ENCODE measurements around the gene GRPEL1. TPM values are rescaled to one million over a fixed set of nuclear protein-coding genes. Genes with fewer than 3 reads are reported as not detected.

Gene GRPEL1
- total and polyA plus RNA-seq, 2 experiments from 2014 or later, result 28.3 to 56.5 TPM

DNA sequence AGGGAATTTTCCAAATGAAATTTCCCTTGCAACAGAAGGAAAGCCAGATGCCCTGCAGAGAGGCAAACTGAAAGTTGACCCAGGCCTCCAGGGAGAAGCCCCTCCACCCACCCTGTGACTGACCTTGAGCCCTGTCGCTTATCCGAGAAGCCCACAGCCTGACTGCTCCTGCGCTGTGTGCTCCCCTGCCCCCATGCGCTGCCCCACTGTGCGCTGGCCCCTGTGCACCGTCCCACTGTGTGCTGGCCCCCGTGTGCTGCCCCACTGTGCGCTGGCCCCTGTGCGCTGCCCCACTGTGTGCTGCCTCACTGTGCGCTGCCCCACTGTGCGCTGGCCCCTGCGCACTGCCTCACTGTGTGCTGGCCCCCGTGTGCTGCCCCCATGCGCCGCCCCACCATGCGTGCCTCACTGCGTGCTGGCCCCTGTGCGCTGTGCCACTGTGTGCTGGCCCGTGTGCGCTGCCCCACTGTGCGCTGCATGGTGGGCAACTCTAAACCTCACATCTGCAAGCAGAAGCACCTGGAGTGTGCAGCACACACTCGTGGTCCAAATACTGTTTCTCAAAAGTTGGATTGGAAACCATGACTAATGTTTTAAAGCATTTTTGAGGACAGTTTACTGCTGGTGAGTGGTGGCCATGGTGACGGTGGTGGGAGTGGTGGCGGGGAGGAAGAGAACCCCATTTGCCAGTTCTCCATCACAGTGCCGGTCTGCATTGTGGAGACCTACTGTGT lies 8.3 kb upstream of the GRPEL1 start:
- Histone ChIP-seq H3K79me2 (no peaks in the 10 kb centered on the region), H4K20me1 (ENCODE audit: insufficient read depth, poor library complexity, severe bottlenecking) (no peaks in the 10 kb centered on the region), H3K27ac (no peak overlapping the region), H3K27me3 (no peaks in the 10 kb centered on the region), H3K4me3 (no peak overlapping the region), H3K36me3 (replicated peaks; ENCODE audit: insufficient read depth, low read depth) (no peaks in the 10 kb centered on the region), H2AFZ (no peak overlapping the region), H3K4me2 (no peak overlapping the region), H3K9me2 (replicated peaks; ENCODE audit: insufficient read depth) (no peaks in the 10 kb centered on the region), H3K4me1 (ENCODE audit: insufficient read depth) (no peaks in the 10 kb centered on the region), H3K9me3 (ENCODE audit: low read depth) (no peaks in the 10 kb centered on the region)
- no peak for DNase-seq (ENCODE audit: low spot score)
- TF ChIP-seq EZH2 (IDR thresholded peaks at IDR 0.05; ENCODE audit: borderline replicate concordance), result no peak
- TF ChIP-seq, protein P1, sequence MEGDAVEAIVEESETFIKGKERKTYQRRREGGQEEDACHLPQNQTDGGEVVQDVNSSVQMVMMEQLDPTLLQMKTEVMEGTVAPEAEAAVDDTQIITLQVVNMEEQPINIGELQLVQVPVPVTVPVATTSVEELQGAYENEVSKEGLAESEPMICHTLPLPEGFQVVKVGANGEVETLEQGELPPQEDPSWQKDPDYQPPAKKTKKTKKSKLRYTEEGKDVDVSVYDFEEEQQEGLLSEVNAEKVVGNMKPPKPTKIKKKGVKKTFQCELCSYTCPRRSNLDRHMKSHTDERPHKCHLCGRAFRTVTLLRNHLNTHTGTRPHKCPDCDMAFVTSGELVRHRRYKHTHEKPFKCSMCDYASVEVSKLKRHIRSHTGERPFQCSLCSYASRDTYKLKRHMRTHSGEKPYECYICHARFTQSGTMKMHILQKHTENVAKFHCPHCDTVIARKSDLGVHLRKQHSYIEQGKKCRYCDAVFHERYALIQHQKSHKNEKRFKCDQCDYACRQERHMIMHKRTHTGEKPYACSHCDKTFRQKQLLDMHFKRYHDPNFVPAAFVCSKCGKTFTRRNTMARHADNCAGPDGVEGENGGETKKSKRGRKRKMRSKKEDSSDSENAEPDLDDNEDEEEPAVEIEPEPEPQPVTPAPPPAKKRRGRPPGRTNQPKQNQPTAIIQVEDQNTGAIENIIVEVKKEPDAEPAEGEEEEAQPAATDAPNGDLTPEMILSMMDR (IDR thresholded peaks at IDR 0.05; ENCODE audit: poor library complexity), result no peak
- TF ChIP-seq EZH2phosphoT487 (IDR thresholded peaks at IDR 0.05; ENCODE audit: low read depth, severe bottlenecking, unreplicated experiment), result no peak
- 89% methylated on average over 19 of the region's 25 CpGs for WGBS (ENCODE audit: low lambda C conversion rate, missing lambda C conversion rate)

DNA sequence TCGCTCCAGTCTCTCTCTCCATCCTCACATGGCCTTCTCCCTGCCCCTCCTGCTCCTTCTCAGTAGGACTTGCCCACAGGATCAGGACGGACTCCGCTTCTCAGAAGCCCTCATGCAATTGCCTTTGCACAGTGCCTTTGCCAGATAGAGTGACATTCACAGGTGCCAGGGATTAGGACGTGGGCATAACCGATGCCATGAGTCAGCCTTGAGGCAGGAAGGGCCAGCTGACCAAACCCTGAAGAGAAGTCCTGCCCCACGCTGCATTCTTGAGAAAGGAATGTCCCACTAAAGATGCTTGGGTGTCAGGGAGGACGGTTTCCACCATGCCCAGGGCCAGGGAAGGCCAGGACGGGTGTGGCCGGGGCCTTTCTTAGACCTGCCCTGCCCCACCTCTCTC lies 6.6 kb upstream of the GRPEL1 start:
- no peak for DNase-seq (ENCODE audit: low spot score)
- Histone ChIP-seq H3K79me2 (peaks cover 3% of the 10 kb centered on the region), H3K4me2 (no peak overlapping the region), H3K9me2 (replicated peaks; ENCODE audit: insufficient read depth) (no peaks in the 10 kb centered on the region), H3K27me3 (no peaks in the 10 kb centered on the region), H3K27ac (no peak overlapping the region), H3K36me3 (replicated peaks; ENCODE audit: insufficient read depth, low read depth) (no peaks in the 10 kb centered on the region), H2AFZ (no peak overlapping the region), H3K4me3 (no peak overlapping the region), H3K4me1 (ENCODE audit: insufficient read depth) (no peaks in the 10 kb centered on the region), H3K9me3 (ENCODE audit: low read depth) (no peaks in the 10 kb centered on the region), H4K20me1 (ENCODE audit: insufficient read depth, poor library complexity, severe bottlenecking) (no peaks in the 10 kb centered on the region)
- TF ChIP-seq EZH2phosphoT487 (IDR thresholded peaks at IDR 0.05; ENCODE audit: low read depth, severe bottlenecking, unreplicated experiment), result no peak
- TF ChIP-seq, protein P1 (IDR thresholded peaks at IDR 0.05; ENCODE audit: poor library complexity), result no peak
- no peak for TF ChIP-seq EZH2 (IDR thresholded peaks at IDR 0.05; ENCODE audit: borderline replicate concordance)
- whole genome bisulfite sequencing (ENCODE audit: low lambda C conversion rate, missing lambda C conversion rate), result 88% methylated on average over 9 of the region's 9 CpGs

DNA sequence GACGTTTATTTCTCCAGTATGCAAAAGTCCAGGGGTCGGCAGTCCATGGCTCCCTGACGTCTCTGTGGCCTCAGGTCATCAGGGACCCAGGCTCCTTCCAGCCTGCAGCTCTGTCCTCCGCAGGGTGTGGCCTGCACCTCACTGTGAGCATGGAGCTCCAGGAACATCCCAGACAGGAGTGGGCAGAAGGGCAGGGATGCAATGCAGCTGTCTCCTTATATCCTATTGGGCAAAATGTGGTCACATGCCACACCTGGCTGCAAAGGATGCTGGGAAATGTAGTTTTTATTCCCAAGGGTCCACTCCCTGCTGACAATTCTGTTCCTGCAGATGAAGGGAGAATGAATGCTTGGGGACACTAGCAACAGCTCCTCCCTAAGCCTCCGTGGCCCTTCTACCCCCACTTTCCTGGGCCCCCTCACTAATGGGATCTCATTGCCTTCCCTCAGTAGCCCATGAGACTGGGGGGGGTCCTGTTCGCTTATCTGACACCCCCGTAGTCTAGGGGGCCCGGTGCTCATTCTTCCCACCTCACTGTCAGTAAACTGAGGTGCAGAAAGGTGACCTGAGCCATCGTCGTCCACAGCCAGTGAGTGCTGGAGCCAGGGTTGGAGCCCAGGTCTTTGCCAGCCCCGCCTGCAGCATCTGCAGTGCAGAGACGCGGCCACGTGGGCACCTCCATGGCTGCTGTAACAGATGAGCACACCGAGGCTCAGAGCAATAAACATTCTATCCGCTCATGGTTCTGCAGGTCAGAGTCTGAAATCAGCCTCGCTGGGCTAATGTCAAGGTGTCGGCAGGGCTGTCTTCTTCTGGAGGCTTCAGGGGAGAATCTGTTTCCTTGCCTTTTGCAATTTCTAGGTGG lies 5.9 kb upstream of the GRPEL1 start:
- Histone ChIP-seq H2AFZ (no peak overlapping the region), H3K9me2 (replicated peaks; ENCODE audit: insufficient read depth) (no peaks in the 10 kb centered on the region), H4K20me1 (ENCODE audit: insufficient read depth, poor library complexity, severe bottlenecking) (no peaks in the 10 kb centered on the region), H3K4me1 (ENCODE audit: insufficient read depth) (peaks cover 5% of the 10 kb centered on the region), H3K4me3 (no peak overlapping the region), H3K27ac (no peak overlapping the region), H3K79me2 (peaks cover 6% of the 10 kb centered on the region), H3K4me2 (no peak overlapping the region), H3K36me3 (replicated peaks; ENCODE audit: insufficient read depth, low read depth) (no peaks in the 10 kb centered on the region), H3K27me3 (no peaks in the 10 kb centered on the region), H3K9me3 (ENCODE audit: low read depth) (no peaks in the 10 kb centered on the region)
- TF ChIP-seq EZH2phosphoT487 (IDR thresholded peaks at IDR 0.05; ENCODE audit: low read depth, severe bottlenecking, unreplicated experiment) (no peak), EZH2 (IDR thresholded peaks at IDR 0.05; ENCODE audit: borderline replicate concordance) (no peak)
- TF ChIP-seq, protein P1 (IDR thresholded peaks at IDR 0.05; ENCODE audit: poor library complexity), result no peak
- WGBS (ENCODE audit: low lambda C conversion rate, missing lambda C conversion rate), result 76% methylated on average over 18 of the region's 18 CpGs
- peak; percentile 56 for DNase-seq (ENCODE audit: low spot score)

Measured in hepatocyte (in vitro differentiated cells).